ENCODE results near the gene APBA2. TPM values are rescaled to one million over a fixed set of nuclear protein-coding genes. Genes with fewer than 3 reads are reported as not detected.

APBA2 gene
- total RNA-seq, 2 experiments from 2014 or later, result 30.8 to 32.0 TPM

DNA sequence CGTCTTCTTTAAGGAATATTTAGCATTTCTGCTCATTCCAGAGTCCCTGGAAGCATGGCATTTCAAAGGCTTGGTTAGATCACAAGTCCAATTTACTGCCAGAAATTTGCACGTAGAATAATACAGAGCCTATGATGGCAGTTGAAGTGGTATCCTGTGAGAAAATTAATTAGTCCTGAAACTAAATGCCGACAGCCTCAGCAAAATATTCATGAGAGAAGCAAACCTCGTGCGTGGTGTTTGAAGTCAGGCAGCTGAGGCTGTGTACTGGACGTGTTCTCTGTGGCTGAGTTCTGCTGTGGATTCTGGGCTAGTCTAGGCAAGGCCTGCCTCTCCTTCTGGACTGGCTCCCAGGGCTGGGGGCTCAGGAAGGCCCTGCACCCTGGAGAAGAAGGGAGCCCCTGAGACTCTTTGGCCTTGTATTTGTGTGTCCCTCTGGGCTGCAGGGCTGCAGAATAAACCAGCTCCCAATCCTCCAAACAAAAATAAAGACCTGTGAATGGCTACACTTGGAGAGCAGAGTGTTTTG is 106.6 kb downstream of the APBA2 start:
- Mint-ChIP-seq H3K27ac (no peak overlapping the region), H3K4me1 (ENCODE audit: low read depth) (peaks cover 24% of the 10 kb centered on the region), H3K9me3 (peaks cover under 1% of the 10 kb centered on the region), H3K4me3 (no peak overlapping the region), H3K27me3 (no peaks in the 10 kb centered on the region), H3K36me3 (ENCODE audit: low read depth) (peaks cover 16% of the 10 kb centered on the region)
- intact Hi-C loops (cut with micrococcal nuclease), result no loop called here
- ChIA-PET POLR2A (interaction anchor here (0.5 kb wide), 1 partner anchor 24 kb away, joined by 3 read pairs; no protein-coding TSS in a partner anchor), CTCF (interaction anchor here (5.0 kb wide), 1 partner anchor 97 kb away, joined by 25 read pairs; no protein-coding TSS in a partner anchor)
- no peak for ATAC-seq
- TF ChIP-seq, protein P1, sequence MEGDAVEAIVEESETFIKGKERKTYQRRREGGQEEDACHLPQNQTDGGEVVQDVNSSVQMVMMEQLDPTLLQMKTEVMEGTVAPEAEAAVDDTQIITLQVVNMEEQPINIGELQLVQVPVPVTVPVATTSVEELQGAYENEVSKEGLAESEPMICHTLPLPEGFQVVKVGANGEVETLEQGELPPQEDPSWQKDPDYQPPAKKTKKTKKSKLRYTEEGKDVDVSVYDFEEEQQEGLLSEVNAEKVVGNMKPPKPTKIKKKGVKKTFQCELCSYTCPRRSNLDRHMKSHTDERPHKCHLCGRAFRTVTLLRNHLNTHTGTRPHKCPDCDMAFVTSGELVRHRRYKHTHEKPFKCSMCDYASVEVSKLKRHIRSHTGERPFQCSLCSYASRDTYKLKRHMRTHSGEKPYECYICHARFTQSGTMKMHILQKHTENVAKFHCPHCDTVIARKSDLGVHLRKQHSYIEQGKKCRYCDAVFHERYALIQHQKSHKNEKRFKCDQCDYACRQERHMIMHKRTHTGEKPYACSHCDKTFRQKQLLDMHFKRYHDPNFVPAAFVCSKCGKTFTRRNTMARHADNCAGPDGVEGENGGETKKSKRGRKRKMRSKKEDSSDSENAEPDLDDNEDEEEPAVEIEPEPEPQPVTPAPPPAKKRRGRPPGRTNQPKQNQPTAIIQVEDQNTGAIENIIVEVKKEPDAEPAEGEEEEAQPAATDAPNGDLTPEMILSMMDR (IDR thresholded peaks at IDR 0.05), result no peak
- no peak for DNase-seq

DNA sequence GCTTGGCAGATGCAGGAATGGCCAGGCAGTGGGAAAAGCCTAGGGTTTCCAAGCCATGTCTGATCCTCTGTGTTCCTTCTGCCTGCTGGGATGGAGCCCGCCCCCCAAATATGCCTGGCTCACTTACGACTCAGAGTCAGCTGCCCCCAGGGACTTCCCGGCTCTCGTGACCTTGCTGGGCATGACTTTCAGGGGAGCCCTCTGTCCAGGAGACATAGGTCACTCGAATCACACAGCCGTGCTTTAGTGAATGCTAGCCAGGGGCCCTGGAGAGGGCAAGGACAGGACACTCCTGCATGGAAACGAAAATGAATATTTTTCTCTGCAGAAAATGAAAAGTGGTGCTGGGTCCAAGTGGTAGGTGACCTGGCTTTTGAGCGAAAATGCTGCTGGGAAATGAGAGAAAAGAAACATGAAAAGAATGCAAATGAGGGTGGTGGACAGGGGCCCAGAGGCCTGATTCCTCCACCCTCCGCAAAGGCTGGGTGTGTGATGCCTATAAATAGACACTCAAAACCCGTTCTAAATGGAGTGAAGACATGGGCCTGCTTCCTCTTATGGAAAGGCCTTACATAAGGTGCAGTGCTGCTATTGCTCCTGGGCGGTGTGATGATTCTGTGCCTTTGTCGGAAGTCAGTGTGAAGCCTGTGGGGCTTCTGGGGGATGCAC is 107.4 kb downstream of the APBA2 start:
- TF ChIP-seq, protein P1 (IDR thresholded peaks at IDR 0.05), result no peak
- no peak overlapping the region for H3K27ac Mint-ChIP-seq
- intact Hi-C loops (cut with micrococcal nuclease), result no loop called here
- H3K9me3 Mint-ChIP-seq, result no peaks in the 10 kb centered on the region
- ChIA-PET CTCF (interaction anchor here (5.0 to 6.0 kb wide), 2 partner anchors 96 to 97 kb away, joined by 25 to 31 read pairs; no protein-coding TSS in a partner anchor), POLR2A (no interaction called here)
- peaks cover 12% of the 10 kb centered on the region for H3K36me3 Mint-ChIP-seq (ENCODE audit: low read depth)
- DNase-seq (no peak), ATAC-seq (no peak)
- H3K4me3 Mint-ChIP-seq, result no peak overlapping the region
- no peaks in the 10 kb centered on the region for H3K27me3 Mint-ChIP-seq
- H3K4me1 Mint-ChIP-seq (ENCODE audit: low read depth), result peaks cover 23% of the 10 kb centered on the region

DNA sequence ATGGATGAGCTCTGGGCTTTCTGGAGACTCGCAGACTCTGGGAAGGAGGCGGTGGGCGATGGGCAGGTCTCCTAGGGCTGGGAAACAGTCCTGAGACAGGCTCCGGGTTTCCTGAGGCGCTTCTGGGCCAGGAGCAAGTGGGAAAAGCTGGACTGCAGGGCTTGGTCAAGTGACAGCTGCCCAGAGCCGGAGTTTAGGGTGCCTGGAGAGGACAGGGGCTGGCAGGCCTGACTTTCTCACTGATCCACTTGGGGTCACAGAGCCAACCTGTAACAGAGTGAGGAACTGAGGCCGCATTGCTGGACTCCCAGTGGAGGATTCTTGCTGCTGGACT is 107.9 kb downstream of the APBA2 start:
- TF ChIP-seq, protein P1 (IDR thresholded peaks at IDR 0.05), result no peak
- ATAC-seq (no peak), DNase-seq (no peak)
- intact Hi-C loops (cut with micrococcal nuclease), result no loop called here
- H3K4me1 Mint-ChIP-seq (ENCODE audit: low read depth), result peaks cover 20% of the 10 kb centered on the region
- POLR2A ChIA-PET, result no interaction called here
- no peaks in the 10 kb centered on the region for H3K27me3 Mint-ChIP-seq
- no peaks in the 10 kb centered on the region for H3K9me3 Mint-ChIP-seq
- H3K27ac Mint-ChIP-seq, result no peak overlapping the region
- H3K36me3 Mint-ChIP-seq (ENCODE audit: low read depth), result peaks cover 13% of the 10 kb centered on the region
- no peak overlapping the region for H3K4me3 Mint-ChIP-seq
- CTCF ChIA-PET, result interaction anchor here (6.0 kb wide), 1 partner anchor 96 kb away, joined by 31 read pairs; no protein-coding TSS in a partner anchor

DNA sequence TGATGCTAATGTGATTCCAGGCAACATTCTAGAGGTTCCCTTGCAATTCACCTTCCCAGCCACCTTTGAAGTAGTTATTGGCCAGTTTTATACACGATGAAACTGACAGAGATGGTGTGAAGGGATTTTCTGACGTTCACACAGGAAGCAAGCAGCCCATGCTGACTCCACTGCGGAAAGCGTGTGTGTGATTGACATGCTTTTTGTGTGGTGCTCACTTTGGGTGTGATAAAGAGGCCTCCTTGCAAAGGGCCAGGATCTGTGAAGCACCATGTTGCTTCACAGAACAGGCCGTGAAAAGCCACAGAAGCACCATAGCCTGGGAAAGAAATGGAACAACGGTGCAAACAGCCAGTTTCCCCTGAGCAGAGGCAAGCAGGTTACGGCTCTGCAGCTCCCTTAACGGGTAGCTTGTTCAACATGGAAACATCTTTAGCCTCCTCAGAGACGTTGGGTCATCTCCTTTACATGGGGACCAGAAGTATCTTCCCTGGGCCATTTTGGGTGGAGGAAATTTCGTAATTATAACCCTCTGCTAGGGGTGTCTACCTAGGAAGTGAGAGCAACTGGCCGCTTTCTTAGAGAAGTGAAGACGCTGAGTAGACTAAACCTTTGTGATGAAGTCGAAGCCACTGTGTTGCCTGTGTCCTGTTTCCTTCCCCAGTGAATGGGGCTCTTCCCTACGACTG is 108.5 kb downstream of the APBA2 start:
- CTCF ChIA-PET, result interaction anchor here (6.0 kb wide), 1 partner anchor 95 kb away, joined by 31 read pairs; no protein-coding TSS in a partner anchor
- no peaks in the 10 kb centered on the region for H3K9me3 Mint-ChIP-seq
- no peak overlapping the region for H3K4me3 Mint-ChIP-seq
- H3K36me3 Mint-ChIP-seq (ENCODE audit: low read depth), result peaks cover 12% of the 10 kb centered on the region
- ATAC-seq (peak; percentile 45), DNase-seq (peak; percentile 32)
- intact Hi-C loops (cut with micrococcal nuclease), result no loop called here
- H3K27ac Mint-ChIP-seq, result peak overlapping the region; percentile 59
- POLR2A ChIA-PET, result no interaction called here
- H3K27me3 Mint-ChIP-seq, result no peaks in the 10 kb centered on the region
- peaks cover 21% of the 10 kb centered on the region for H3K4me1 Mint-ChIP-seq (ENCODE audit: low read depth)
- TF ChIP-seq, protein P1 (IDR thresholded peaks at IDR 0.05), result no peak
